GM12874 (cell line): Measurements from ENCODE around the gene RNF123.

Experiments used
- TF ChIP-seq, protein P1 (sequence below): IDR thresholded peaks from 2 replicates; pipeline ENCODE4 v1.5.1; 2011; ENCODE audit warnings: low read depth, mild to moderate bottlenecking, control low read depth, low read length, moderate library complexity; ENCODE audit not compliant: insufficient read depth

RNF123 gene

GRCh38 chr3:49667701-49668413 is 21.5 kb upstream of the RNF123 start:
- TF ChIP-seq, protein P1, sequence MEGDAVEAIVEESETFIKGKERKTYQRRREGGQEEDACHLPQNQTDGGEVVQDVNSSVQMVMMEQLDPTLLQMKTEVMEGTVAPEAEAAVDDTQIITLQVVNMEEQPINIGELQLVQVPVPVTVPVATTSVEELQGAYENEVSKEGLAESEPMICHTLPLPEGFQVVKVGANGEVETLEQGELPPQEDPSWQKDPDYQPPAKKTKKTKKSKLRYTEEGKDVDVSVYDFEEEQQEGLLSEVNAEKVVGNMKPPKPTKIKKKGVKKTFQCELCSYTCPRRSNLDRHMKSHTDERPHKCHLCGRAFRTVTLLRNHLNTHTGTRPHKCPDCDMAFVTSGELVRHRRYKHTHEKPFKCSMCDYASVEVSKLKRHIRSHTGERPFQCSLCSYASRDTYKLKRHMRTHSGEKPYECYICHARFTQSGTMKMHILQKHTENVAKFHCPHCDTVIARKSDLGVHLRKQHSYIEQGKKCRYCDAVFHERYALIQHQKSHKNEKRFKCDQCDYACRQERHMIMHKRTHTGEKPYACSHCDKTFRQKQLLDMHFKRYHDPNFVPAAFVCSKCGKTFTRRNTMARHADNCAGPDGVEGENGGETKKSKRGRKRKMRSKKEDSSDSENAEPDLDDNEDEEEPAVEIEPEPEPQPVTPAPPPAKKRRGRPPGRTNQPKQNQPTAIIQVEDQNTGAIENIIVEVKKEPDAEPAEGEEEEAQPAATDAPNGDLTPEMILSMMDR = no peak

GRCh38 chr3:49668414-49668797 is 21.0 kb upstream of the RNF123 start:
- TF ChIP-seq, protein P1 = no peak

DNA sequence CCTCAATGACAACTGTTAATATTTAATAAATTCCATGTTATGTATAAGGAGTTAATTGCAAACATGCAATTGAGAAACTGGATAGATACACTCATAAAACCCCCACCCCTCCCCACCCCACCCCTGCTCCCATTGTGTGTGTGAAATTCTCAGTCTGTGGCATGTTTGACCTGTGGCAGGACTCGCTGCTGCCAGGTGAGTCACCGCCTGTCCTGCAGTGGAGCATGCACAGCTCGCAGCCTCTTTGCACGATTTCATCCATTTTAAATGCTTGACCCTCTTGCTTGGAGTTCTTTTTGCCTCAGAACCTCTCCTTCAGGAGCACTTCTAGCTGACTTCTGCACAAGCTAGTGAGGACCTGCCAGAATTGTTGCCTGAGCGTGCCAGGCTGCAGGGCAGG is 20.5 kb upstream of the RNF123 start:
- TF ChIP-seq, protein P1 = no peak

- TF ChIP-seq, protein P1 = no peak
These were observed 20.0 kb upstream of the RNF123 start for GRCh38 chr3:49669352-49669751.

GRCh38 chr3:49670940-49671290 is 18.4 kb upstream of the RNF123 start:
- TF ChIP-seq, protein P1 = no peak

DNA sequence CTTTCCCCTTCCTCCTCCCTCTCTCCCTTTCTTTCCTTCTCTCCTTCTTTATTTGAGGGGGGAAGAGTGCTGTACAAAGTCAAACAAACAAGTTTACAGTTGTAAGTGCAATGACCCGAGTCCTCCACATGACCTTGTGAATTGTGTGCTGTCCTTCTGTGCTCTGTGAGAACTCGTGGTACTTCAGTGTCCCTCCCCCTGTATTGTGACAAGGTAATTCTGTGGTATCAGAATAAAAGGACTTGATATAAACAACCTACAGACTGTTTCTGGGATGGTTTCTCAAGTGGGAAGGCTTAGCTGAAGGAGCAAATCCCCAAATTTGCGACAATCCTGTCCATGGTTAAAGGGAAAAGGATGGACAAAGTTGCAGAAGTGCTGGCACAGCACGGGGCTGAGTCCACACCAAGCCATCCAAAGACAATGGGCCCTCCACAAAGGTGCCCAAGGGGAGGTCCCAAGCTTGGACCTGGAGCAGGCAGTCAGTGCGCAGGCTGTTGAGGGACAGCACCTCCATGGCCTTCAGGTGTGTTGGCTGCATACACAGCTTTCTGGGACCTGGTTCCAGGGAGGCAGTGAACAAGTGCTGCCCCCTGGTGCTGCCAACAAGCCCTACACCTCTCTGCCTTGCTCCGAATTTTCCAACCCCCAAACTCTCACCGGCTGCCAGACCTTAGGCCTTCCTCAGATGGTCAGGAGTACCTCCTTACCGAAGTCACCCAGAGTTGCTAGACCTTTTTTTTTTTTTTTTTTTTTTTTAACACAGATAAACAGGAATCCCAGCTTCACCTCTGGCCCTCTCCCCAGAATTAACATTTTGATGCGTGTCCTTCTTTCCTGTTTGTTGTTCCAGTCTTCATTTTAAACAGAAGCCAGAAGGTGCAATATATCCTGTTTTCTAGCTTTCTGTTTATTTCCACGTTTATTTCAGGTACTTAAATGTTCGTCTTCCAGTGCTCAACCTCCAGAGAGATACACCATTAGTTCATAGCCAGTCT is 17.8 kb upstream of the RNF123 start:
- TF ChIP-seq, protein P1 = peak; percentile 93

DNA sequence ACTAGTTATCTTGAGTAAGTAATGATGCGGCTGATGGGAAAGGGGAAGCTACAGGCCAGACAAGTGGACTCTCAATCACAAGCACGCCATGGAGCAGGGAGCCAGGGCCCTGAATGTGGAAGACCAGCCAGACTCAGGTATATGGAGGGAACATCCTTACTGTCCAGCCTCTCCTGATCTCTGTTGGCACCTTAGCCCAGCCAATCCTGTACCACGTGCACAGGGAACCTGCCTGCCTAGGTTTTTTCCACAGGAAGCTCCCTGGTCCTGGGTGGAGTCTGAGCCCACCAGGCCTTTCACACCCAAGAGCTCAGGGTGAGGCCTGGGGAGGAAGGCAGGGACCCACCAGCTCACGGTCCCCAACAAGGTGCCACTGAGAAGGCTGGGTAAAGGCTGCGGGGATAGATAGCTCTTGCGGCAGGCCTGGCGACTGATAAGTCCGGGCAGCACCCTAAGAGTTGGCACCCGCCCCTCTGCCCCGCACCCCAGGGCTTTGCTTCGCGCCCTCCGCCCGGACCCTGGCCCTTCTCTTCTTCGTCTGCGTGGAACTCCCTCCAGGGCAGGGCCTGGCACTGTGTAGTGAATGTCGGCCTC is 16.1 kb upstream of the RNF123 start:
- TF ChIP-seq, protein P1 = no peak
